Activated CD8-positive, alpha-beta memory T cell treated with anti-CD3 and anti-CD28 coated beads for 48 hours (primary cell): ENCODE data around the gene CDH2.
"Not testable (repeated sequence)": the region's sequence is repeated elsewhere in the genome, so short reads cannot be mapped to it uniquely, and the experiment has no call there.

Experiments used
- DNase-seq, 3 experiments: peaks; one replicate each; pipeline ENCODE4 v3.0.0-alpha.2; 2020; ENCODE audit warnings: low read depth in 2 of 3, low spot score in 2 of 3

CDH2 gene

DNA sequence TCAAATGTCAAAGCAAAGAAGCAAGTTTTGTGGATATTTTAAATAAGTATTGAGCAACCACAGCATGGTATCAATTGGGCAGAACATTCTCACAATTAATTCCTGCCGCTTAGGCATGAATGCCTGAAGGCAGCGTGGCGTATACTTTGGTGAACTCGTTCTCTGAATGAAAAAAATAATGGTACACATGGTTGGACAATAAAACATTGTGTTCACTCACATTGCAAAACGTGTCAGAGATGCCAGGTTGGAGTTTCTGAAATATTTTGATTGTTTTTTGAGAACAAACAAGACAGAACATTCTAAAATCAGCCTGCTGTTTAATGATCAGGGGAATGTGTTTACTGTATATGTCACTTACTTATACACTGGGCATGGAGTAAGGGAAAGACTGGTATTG is 254.2 kb downstream of the CDH2 start:
- no peak for DNase-seq

DNA sequence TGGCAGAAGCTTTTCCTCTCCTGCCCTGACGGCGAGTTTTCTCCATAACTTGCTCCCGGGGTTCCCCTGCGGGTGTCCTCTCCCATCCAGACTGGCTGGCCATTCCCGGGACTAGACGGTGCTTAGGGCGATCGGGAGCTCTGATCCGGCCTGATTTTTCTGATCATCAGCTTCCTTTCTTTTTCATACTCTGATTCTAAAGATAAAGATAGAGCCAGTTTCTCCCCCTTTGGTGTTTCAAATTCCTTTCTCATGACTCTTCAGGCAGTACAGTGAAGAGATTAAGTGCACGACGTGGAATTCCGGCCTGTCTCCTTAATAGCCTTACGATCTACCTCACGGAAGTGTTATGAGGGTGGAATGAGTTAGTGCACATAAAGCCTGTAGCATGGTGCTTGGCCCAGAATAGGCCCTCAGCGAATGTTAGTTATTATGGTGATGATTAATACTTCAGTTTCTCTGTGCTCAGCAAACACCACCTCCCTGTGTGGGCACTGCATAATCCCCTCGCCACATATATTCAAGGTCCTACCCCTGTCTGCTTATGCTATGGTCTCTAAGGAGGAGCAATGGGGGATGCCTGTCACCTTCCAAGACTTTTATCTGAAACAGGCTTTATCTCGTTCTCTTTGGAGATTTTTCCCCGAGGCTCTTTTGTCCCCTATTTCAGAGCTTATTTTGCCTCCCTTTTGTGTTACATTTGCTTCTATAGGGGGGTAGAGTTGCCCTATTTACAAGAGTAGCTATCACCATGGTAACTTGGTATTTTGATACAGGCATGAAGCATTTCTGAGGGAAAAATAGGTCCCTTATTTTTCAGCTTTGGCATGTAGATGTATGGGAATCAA is 254.8 kb downstream of the CDH2 start:
- no peak for DNase-seq

DNA sequence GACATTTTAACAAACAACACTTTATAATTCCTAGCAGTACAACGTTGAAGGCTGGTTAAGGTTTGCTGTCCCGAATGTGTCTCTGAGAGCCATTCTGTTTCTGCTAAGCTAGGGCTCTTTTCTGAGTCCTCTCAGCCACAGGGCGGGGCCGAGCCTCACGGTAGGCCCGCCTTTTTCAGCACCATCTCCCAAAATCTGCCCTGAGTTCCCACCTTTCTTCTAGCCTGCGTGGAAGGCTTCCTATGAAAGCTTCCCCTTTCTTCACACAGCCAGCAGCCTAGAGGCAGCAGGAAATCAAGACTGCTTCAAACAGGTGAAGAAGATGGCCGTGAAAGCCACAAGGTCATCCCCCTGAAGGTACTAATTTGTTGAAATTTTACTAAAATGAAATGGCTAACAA is 255.5 kb downstream of the CDH2 start:
- DNase-seq, result no peak

- DNase-seq, result no peak
These were observed 256.1 kb downstream of the CDH2 start for GRCh38 chr18:27920836-27921235.

- DNase-seq, result not testable (repeated sequence)
These were observed 270.7 kb downstream of the CDH2 start for GRCh38 chr18:27906189-27906588.

GRCh38 chr18:27903906-27904305 is 273.0 kb downstream of the CDH2 start:
- no peak for DNase-seq

GRCh38 chr18:27901424-27902226 is 275.3 kb downstream of the CDH2 start:
- DNase-seq, result no peak
